GM19099 (cell line): Measurements from ENCODE around the gene GALNS.

Experiments used
- POLR2A ChIP-seq: IDR thresholded peaks from 3 replicates; pipeline ENCODE4 v1.6.1; 2011; ENCODE audit warnings: low read depth; ENCODE audit not compliant: insufficient read length; ENCODE audit errors: extremely low read depth

GALNS gene

GRCh38 chr16:88783391-88784073 is 73.2 kb downstream of the GALNS start:
- no peak for TF ChIP-seq POLR2A

GRCh38 chr16:88782454-88783390 is 74.0 kb downstream of the GALNS start:
- no peak for TF ChIP-seq POLR2A

- TF ChIP-seq POLR2A, result peak; percentile 34
These were observed 75.3 kb downstream of the GALNS start for GRCh38 chr16:88781140-88782077.

- TF ChIP-seq POLR2A, result no peak
These were observed 76.3 kb downstream of the GALNS start for GRCh38 chr16:88780142-88781062.

GRCh38 chr16:88779406-88780141 is 77.2 kb downstream of the GALNS start:
- no peak for TF ChIP-seq POLR2A

- no peak for TF ChIP-seq POLR2A
These were observed 78.1 kb downstream of the GALNS start for GRCh38 chr16:88778541-88779065.

GRCh38 chr16:88778271-88778525 is 78.5 kb downstream of the GALNS start:
- TF ChIP-seq POLR2A, result no peak

GRCh38 chr16:88777471-88778270 is 79.1 kb downstream of the GALNS start:
- TF ChIP-seq POLR2A, result no peak

GRCh38 chr16:88775825-88776224 is 80.9 kb downstream of the GALNS start:
- no peak for TF ChIP-seq POLR2A

GRCh38 chr16:88774544-88775393 is 82.0 kb downstream of the GALNS start:
- TF ChIP-seq POLR2A, result no peak

GRCh38 chr16:88773812-88774291 is 82.9 kb downstream of the GALNS start:
- TF ChIP-seq POLR2A, result no peak
